Psoas muscle (tissue), 8 donors: ENCODE data around the gene AHSA1. TPM values are rescaled to one million over a fixed set of nuclear protein-coding genes. Genes with fewer than 3 reads are reported as not detected.

Experiments used
- ATAC-seq, 4 donors: fragments of 200-7000 bp; cut with Tn5 transposase; one replicate each; pipeline ENCODE4 v1.9.1; 2020; ENCODE audit warnings: moderate library complexity in 3 of 4, mild to moderate bottlenecking in 2 of 4
- DNase-seq, 2 donors: peaks; one replicate each; pipeline ENCODE4 v3.0.0-alpha.2; 2020
- H3K27ac ChIP-seq: fragments of 200-600 bp; one replicate; pipeline ENCODE4 v1.8.0; 2022
- H3K27me3 ChIP-seq, 3 donors: fragments of 200-600 bp in 1 of 3; one replicate each; pipeline versions ENCODE4 v1.6.1 to v1.8.0; 2013 to 2022; ENCODE audit warnings: low read length in 2 of 3, mild to moderate bottlenecking in 2 of 3, moderate library complexity in 1 of 3; ENCODE audit not compliant: insufficient read depth in 3 of 3
- H3K36me3 ChIP-seq, 2 donors: fragments of 200-600 bp in 1 of 2; one replicate each; pipeline versions ENCODE4 v1.6.1 to v1.8.0; 2013 to 2022; ENCODE audit warnings: low read depth in 1 of 2, mild to moderate bottlenecking in 1 of 2, moderate library complexity in 1 of 2; ENCODE audit not compliant: insufficient read depth in 1 of 2
- H3K4me1 ChIP-seq: fragments of 200-600 bp; one replicate; pipeline ENCODE4 v1.8.0; 2022
- H3K4me3 ChIP-seq: fragments of 200-600 bp; one replicate; pipeline ENCODE4 v1.8.0; 2022; ENCODE audit warnings: mild to moderate bottlenecking
- H3K9me3 ChIP-seq: fragments of 200-600 bp; one replicate; pipeline ENCODE4 v1.8.0; 2022
- WGBS, 3 donors: extraction: QIAGEN DNeasy Blood & Tissue Kit; methylation state at CpG; one replicate each; pipeline versions ENCODE4 v1.1.6 to v1.1.7; 2013; 5-methylcytosine and 5-hydroxymethylcytosine counted together
- intact Hi-C, 2 donors: fragments of 100-400 bp; cut with DNase I; formaldehyde crosslinking; loops; one replicate each; pipeline versions ENCODE4 v1.11.0 to v1.14.2; 2022
- polyA plus RNA-seq, 3 donors: library from polyadenylated mRNA; stranded (reverse); fragments of 200-250 nt; gene quantifications; one replicate each; pipeline ENCODE4 v1.2.3, GENCODE V29; 2013
- total RNA-seq, 4 donors: library from RNA; stranded (reverse); fragmentation: NEBNext Ultra II Directional in 2 of 4; extraction: Animal tissue kit (Norgen Biotek cat#: 25700) in 2 of 4; gene quantifications; one replicate each; pipeline versions ENCODE4 v1.2.1 to v1.2.4, GENCODE V29; 2021 to 2023
- TF ChIP-seq, protein P1 (sequence below): fragments of 200-600 bp; IDR thresholded peaks from one replicate; pipeline ENCODE4 v1.8.0; 2022; ENCODE audit warnings: antibody characterized with exemption
- donor health status: healthy with polysubstance abuse.
- donor health status: DM: no; HTN: no; CAD: no; lungs with moderate emphysema.
- donor health status: Bipolar disorder and iron deficiency.
- donor health status: healthy.
- donor health status: DM: yes; HTN: yes; CAD: no.
- donor health status: DM: no; HTN: no; CAD: no.
- donor health status: DM: no; HTN: no; CAD: no.
- donor health status: DM: yes; HTN: yes; CAD: no.

Gene AHSA1
- total and polyA plus RNA-seq, 7 donors: 180 to 271 (median 206) TPM

GRCh38 chr14:77482422-77482821 is 24.5 kb downstream of the AHSA1 start:
- Histone ChIP-seq H3K27me3 (no peaks in the 10 kb centered on the region), H3K9me3 (no peaks in the 10 kb centered on the region), H3K4me1 (no peaks in the 10 kb centered on the region), H3K4me3 (no peak overlapping the region), H3K36me3 (no peaks in the 10 kb centered on the region), H3K27ac (no peak overlapping the region)
- no peak for DNase-seq
- TF ChIP-seq, protein P1, sequence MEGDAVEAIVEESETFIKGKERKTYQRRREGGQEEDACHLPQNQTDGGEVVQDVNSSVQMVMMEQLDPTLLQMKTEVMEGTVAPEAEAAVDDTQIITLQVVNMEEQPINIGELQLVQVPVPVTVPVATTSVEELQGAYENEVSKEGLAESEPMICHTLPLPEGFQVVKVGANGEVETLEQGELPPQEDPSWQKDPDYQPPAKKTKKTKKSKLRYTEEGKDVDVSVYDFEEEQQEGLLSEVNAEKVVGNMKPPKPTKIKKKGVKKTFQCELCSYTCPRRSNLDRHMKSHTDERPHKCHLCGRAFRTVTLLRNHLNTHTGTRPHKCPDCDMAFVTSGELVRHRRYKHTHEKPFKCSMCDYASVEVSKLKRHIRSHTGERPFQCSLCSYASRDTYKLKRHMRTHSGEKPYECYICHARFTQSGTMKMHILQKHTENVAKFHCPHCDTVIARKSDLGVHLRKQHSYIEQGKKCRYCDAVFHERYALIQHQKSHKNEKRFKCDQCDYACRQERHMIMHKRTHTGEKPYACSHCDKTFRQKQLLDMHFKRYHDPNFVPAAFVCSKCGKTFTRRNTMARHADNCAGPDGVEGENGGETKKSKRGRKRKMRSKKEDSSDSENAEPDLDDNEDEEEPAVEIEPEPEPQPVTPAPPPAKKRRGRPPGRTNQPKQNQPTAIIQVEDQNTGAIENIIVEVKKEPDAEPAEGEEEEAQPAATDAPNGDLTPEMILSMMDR: no peak
- ATAC-seq: no peak
- WGBS, 3 donors: 73 to 76% (median 74%) methylated on average over 8 of the region's 8 CpGs
- intact Hi-C loops: no loop called here

- DNase-seq: no peak
- H3K9me3 ChIP-seq: no peaks in the 10 kb centered on the region
- TF ChIP-seq, protein P1: no peak
- no peaks in the 10 kb centered on the region for H3K36me3 ChIP-seq
- WGBS, 3 donors: 57 to 74% (median 57%) methylated on average over 3 of the region's 3 CpGs
- peak; percentile 55 to 69 (median 62) for ATAC-seq
- no peak overlapping the region for H3K4me3 ChIP-seq
- H3K27ac ChIP-seq: no peak overlapping the region
- no peaks in the 10 kb centered on the region for H3K27me3 ChIP-seq
- intact Hi-C loops: no loop called here
- H3K4me1 ChIP-seq: no peaks in the 10 kb centered on the region
Measured at GRCh38 chr14:77485256-77485655, 27.4 kb downstream of the AHSA1 start.

DNA sequence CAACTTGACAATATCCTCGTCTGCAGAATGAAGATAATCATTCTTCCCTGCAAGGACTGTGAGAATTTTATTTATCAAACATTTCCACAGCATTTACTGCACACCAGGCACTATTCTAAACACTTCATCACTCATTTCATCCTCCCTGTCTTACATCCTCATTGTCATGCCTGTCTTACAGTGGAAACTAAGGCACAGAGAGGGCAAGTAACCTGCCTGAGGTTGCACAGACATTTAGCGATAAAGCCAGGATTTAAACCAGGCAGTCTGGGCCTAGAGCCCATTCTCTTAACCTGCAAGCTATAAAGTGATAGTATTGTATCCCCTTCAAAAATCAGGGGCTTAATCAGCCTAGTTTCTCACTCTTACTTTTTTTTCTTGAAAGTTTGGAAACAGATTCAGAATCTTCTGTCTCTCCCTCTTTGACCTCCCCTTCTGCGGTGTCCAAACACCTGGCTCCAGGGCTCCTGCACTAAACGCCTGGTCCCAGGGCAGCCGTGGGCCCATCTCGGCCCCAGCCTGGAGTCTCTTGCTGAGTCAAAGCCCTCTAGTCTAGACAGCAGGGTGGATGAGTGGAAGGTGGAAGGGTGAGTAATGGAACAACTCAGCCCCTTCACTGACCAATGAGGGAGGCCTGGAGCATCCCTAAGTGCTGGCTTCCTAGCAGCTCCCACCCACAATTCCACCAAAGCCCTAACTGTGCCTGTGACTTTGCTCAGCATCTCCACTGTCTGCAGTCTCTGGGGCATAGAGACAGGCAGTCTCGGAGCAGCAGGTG is 28.2 kb downstream of the AHSA1 start:
- Histone ChIP-seq H3K27ac (no peak overlapping the region), H3K4me1 (no peaks in the 10 kb centered on the region), H3K4me3 (no peak overlapping the region), H3K9me3 (no peaks in the 10 kb centered on the region), H3K27me3 (no peaks in the 10 kb centered on the region), H3K36me3 (no peaks in the 10 kb centered on the region)
- DNase-seq: no peak
- 87 to 89% (median 89%) methylated on average over 7 of the region's 7 CpGs for WGBS, 3 donors
- no peak for ATAC-seq
- intact Hi-C loops: no loop called here
- TF ChIP-seq, protein P1: no peak

DNA sequence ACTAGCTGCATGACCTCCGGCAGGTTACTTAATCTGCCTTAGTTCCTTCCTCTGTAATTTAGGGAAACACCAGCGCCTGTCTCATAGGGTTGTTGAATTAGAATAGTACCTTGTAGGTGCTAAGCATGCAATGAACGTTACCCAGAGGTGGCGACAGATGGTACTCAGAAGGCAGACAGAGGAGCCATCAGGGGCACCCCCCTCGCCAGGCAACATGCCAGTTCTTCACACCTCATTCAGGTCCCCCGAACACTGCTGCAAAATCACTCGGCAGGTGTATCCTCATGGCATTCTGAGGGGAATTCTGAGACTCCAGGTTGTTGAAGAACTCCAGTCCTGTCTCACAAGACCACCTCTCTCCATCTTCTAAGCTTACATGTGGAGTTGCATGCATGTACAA is 30.7 kb downstream of the AHSA1 start:
- ATAC-seq (no peak), DNase-seq (no peak)
- TF ChIP-seq, protein P1: no peak
- intact Hi-C loops: no loop called here
- 75 to 77% (median 75%) methylated on average over 7 of the region's 7 CpGs for WGBS, 3 donors
- no peaks in the 10 kb centered on the region for H3K4me1 ChIP-seq
- H3K36me3 ChIP-seq: no peaks in the 10 kb centered on the region
- no peak overlapping the region for H3K4me3 ChIP-seq
- H3K9me3 ChIP-seq: no peaks in the 10 kb centered on the region
- no peaks in the 10 kb centered on the region for H3K27me3 ChIP-seq
- H3K27ac ChIP-seq: no peak overlapping the region

DNA sequence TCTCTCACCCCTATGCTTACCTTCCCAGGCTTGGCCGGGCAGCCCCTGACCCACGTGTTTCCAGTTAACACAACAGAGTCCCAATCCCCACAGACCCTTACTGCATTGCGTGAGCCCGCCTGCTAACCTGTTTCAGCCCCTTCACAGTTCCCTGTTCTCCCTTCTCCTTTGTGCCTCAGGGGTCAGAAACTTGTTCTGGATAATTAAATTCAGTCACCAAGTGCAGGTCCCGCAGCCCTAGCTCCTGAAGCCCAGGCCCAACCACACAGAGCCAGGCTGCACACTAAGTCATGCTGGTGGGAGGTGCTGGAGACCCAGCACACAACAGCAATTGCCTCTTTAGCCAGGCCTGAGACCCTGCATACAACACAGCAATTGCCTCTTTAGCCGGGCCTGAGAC is 31.1 kb downstream of the AHSA1 start:
- intact Hi-C loops: no loop called here
- TF ChIP-seq, protein P1: no peak
- Histone ChIP-seq H3K27ac (no peak overlapping the region), H3K4me3 (no peak overlapping the region), H3K9me3 (no peaks in the 10 kb centered on the region), H3K4me1 (no peaks in the 10 kb centered on the region), H3K27me3 (no peaks in the 10 kb centered on the region), H3K36me3 (no peaks in the 10 kb centered on the region)
- ATAC-seq (no peak), DNase-seq (no peak)
- WGBS, 3 donors: 73 to 81% (median 75%) methylated on average over 6 of the region's 6 CpGs
